H1 (cell line): Measurements from ENCODE around the gene RWDD4. TPM values are rescaled to one million over a fixed set of nuclear protein-coding genes. Genes with fewer than 3 reads are reported as not detected.

Experiments
- CTCF ChIA-PET: fragments of 300-600 bp; sonication (Branson Sonifier 250); formaldehyde crosslinking; loops from one replicate; lab custom pipeline; 2021; ENCODE audit not compliant: partially characterized antibody; lab: Charles Lee
- POLR2A ChIA-PET: fragments of 300-600 bp; sonication (Branson Sonifier 250); formaldehyde crosslinking; loops from one replicate; lab custom pipeline; 2021; ENCODE audit warnings: inconsistent platforms; ENCODE audit not compliant: partially characterized antibody; lab: Charles Lee
- DNase-seq, 2 experiments: peaks; one replicate each; pipeline versions ENCODE4 v3.0.0 to v3.0.0-alpha.2; 2010 to 2022; ENCODE audit warnings: low spot score in 2 of 2, low read depth in 1 of 2, mixed read lengths in 1 of 2
- FAIRE-seq: peaks from 2 replicates; lab custom pipeline; 2011; peaks lifted over from hg19 to GRCh38; lab: Jason Lieb, UNC
- H2AFZ ChIP-seq: 2 replicates; pipeline ENCODE4 v1.8.1; 2012; ENCODE audit warnings: low read length, inconsistent platforms
- H2AK5ac ChIP-seq: 2 replicates; pipeline ENCODE4 v1.6.1; 2013; ENCODE audit warnings: low read depth, low read length
- H2BK120ac ChIP-seq: replicated peaks from 2 replicates; pipeline ENCODE3; 2013; ENCODE audit warnings: low read depth, low read length, inconsistent platforms
- H2BK12ac ChIP-seq: 2 replicates; pipeline ENCODE4 v1.6.1; 2013; ENCODE audit warnings: low read depth, low read length
- H2BK15ac ChIP-seq: 2 replicates; pipeline ENCODE4 v1.6.1; 2013; ENCODE audit warnings: low read length
- H2BK20ac ChIP-seq: 2 replicates; pipeline ENCODE4 v1.6.1; 2013; ENCODE audit warnings: low read length
- H2BK5ac ChIP-seq: 2 replicates; pipeline ENCODE4 v1.6.1; 2013; ENCODE audit warnings: low read depth, low read length
- H3K14ac ChIP-seq: 2 replicates; pipeline ENCODE4 v1.6.1; 2013; ENCODE audit warnings: inconsistent platforms; ENCODE audit not compliant: insufficient read length
- H3K18ac ChIP-seq: 2 replicates; pipeline ENCODE4 v1.6.1; 2013; ENCODE audit warnings: low read length; ENCODE audit errors: extremely low read depth
- H3K23ac ChIP-seq: 2 replicates; pipeline ENCODE4 v1.6.1; 2013; ENCODE audit warnings: inconsistent platforms; ENCODE audit not compliant: insufficient read length
- H3K23me2 ChIP-seq: 2 replicates; pipeline ENCODE4 v1.6.1; 2013; ENCODE audit warnings: low read depth, low read length
- H3K27ac ChIP-seq: 2 replicates; pipeline ENCODE4 v1.6.1; 2011; ENCODE audit warnings: low read depth, low read length, inconsistent platforms
- H3K27me3 ChIP-seq, 4 experiments: replicated peaks in 1 of 4; 1 replicate in 1 of 4; 2 replicates in 3 of 4; pipeline versions ENCODE4 v1.6.1 to v1.8.1; 2011 to 2013; ENCODE audit warnings: low read length in 3 of 4, mild to moderate bottlenecking in 3 of 4, inconsistent platforms in 2 of 4, mixed read lengths in 2 of 4, moderate library complexity in 1 of 4; ENCODE audit not compliant: control insufficient read depth in 3 of 4, insufficient read depth in 3 of 4; ENCODE audit errors: extremely low read depth in 1 of 4
- H3K36me3 ChIP-seq, 4 experiments: 2 replicates each; pipeline versions ENCODE4 v1.6.1 to v1.8.1; 2011 to 2013; ENCODE audit warnings: mild to moderate bottlenecking in 4 of 4, low read length in 3 of 4, moderate library complexity in 2 of 4, control low read depth in 1 of 4, inconsistent platforms in 1 of 4; ENCODE audit not compliant: insufficient read depth in 4 of 4, control insufficient read depth in 2 of 4
- H3K4ac ChIP-seq: replicated peaks from 2 replicates; pipeline ENCODE3; 2013; ENCODE audit warnings: low read length, low read depth, mixed read lengths, inconsistent platforms; ENCODE audit not compliant: insufficient read length
- H3K4me1 ChIP-seq, 4 experiments: replicated peaks in 1 of 4; 1 replicate in 1 of 4; 2 replicates in 3 of 4; pipeline versions ENCODE4 v1.6.1 to v1.8.1; 2011 to 2013; ENCODE audit warnings: low read length in 3 of 4, inconsistent platforms in 2 of 4, mixed read lengths in 1 of 4; ENCODE audit not compliant: insufficient read depth in 4 of 4, control insufficient read depth in 3 of 4
- H3K4me2 ChIP-seq, 2 experiments: 2 replicates each; pipeline versions ENCODE4 v1.6.1 to v1.8.1; 2011 to 2013; ENCODE audit warnings: low read depth in 2 of 2, low read length in 2 of 2, control low read depth in 1 of 2, inconsistent platforms in 1 of 2, mild to moderate bottlenecking in 1 of 2; ENCODE audit not compliant: insufficient read depth in 1 of 2
- H3K4me3 ChIP-seq, 4 experiments: fragments of 200-600, 300-600 bp in 1 of 4; sonication (generic), shearing (Covaris generic), sonication (Bioruptor Twin) in 1 of 4; 2 replicates each; pipeline versions ENCODE4 v1.5.1 to v1.8.1; 2011 to 2016; ENCODE audit warnings: low read length in 4 of 4, low read depth in 3 of 4, control low read depth in 2 of 4, inconsistent platforms in 2 of 4, mild to moderate bottlenecking in 2 of 4, mixed read lengths in 1 of 4, moderate library complexity in 1 of 4; ENCODE audit not compliant: insufficient read depth in 2 of 4; ENCODE audit errors: extremely low read depth in 1 of 4
- H3K56ac ChIP-seq: replicated peaks from 2 replicates; pipeline ENCODE3; 2013; ENCODE audit warnings: low read depth, mild to moderate bottlenecking, mixed read lengths, low read length, inconsistent platforms; ENCODE audit not compliant: insufficient read length
- H3K79me1 ChIP-seq: 2 replicates; pipeline ENCODE4 v1.6.1; 2013; ENCODE audit warnings: low read depth, low read length, control low read depth
- H3K79me2 ChIP-seq, 2 experiments: 2 replicates each; pipeline versions ENCODE4 v1.6.1 to v1.8.1; 2012 to 2013; ENCODE audit warnings: low read length in 2 of 2, mild to moderate bottlenecking in 2 of 2, inconsistent platforms in 1 of 2; ENCODE audit not compliant: insufficient read depth in 2 of 2, control insufficient read depth in 1 of 2
- H3K9ac ChIP-seq, 4 experiments: replicated peaks in 1 of 4; 1 replicate in 1 of 4; 2 replicates in 3 of 4; pipeline versions ENCODE4 v1.6.1 to v1.8.1; 2011 to 2013; ENCODE audit warnings: low read depth in 3 of 4, low read length in 3 of 4, control low read depth in 2 of 4, mild to moderate bottlenecking in 2 of 4, moderate library complexity in 2 of 4, inconsistent platforms in 1 of 4; ENCODE audit errors: extremely low read depth in 1 of 4
- H3K9me3 ChIP-seq, 2 experiments: 2 replicates each; pipeline versions ENCODE4 v1.6.1 to v1.8.1; 2012 to 2013; ENCODE audit warnings: mild to moderate bottlenecking in 2 of 2, moderate library complexity in 2 of 2, control low read depth in 1 of 2, inconsistent platforms in 1 of 2, low read depth in 1 of 2, low read length in 1 of 2, mixed read lengths in 1 of 2; ENCODE audit not compliant: insufficient read depth in 2 of 2
- H4K20me1 ChIP-seq, 2 experiments: replicated peaks in 1 of 2; 2 replicates each; pipeline versions ENCODE3 to v1.8.1; 2011 to 2013; ENCODE audit warnings: inconsistent platforms in 2 of 2, low read length in 2 of 2, mild to moderate bottlenecking in 1 of 2; ENCODE audit not compliant: insufficient read depth in 2 of 2, control insufficient read depth in 1 of 2
- H4K5ac ChIP-seq: 2 replicates; pipeline ENCODE4 v1.6.1; 2013; ENCODE audit warnings: low read length, low read depth, mixed read lengths, inconsistent platforms; ENCODE audit not compliant: insufficient read length
- H4K8ac ChIP-seq: 2 replicates; pipeline ENCODE4 v1.8.0; 2013; ENCODE audit warnings: mild to moderate bottlenecking, moderate library complexity, low read length, inconsistent platforms; ENCODE audit not compliant: insufficient read depth; ENCODE audit errors: extremely low read depth
- H4K91ac ChIP-seq: replicated peaks from 2 replicates; pipeline ENCODE3; 2013; ENCODE audit warnings: low read length, mixed read lengths, inconsistent platforms; ENCODE audit not compliant: insufficient read length
- BCL11A ChIP-seq, 2 experiments: IDR thresholded peaks; one replicate each; pipeline ENCODE4 v1.6.1; 2011; ENCODE audit warnings: low read depth in 2 of 2, low read length in 2 of 2, mild to moderate bottlenecking in 2 of 2
- BRCA1 ChIP-seq: IDR thresholded peaks from 2 replicates; pipeline ENCODE4 v1.6.1; 2012; ENCODE audit warnings: low read depth, low read length, improper control_type of control experiment
- CHD1 ChIP-seq: IDR thresholded peaks from 2 replicates; pipeline ENCODE4 v1.6.1; 2012; ENCODE audit warnings: low read depth, low read length, improper control_type of control experiment
- CHD2 ChIP-seq: IDR thresholded peaks from 2 replicates; pipeline ENCODE4 v1.6.1; 2012; ENCODE audit warnings: low read length, improper control_type of control experiment
- EZH2 ChIP-seq: fragments of 200-600 bp; sonication (generic); IDR thresholded peaks from 2 replicates; pipeline ENCODE4 v1.7.1; 2012; ENCODE audit warnings: low read depth, mild to moderate bottlenecking, moderate library complexity, low read length, inconsistent platforms; ENCODE audit not compliant: severe bottlenecking
- GTF2F1 ChIP-seq: IDR thresholded peaks from 2 replicates; pipeline ENCODE4 v1.6.1; 2012; ENCODE audit warnings: low read depth, low read length, improper control_type of control experiment, borderline replicate concordance
- JUND ChIP-seq: IDR thresholded peaks from 2 replicates; pipeline ENCODE4 v1.6.1; 2011; ENCODE audit warnings: mild to moderate bottlenecking, improper control_type of control experiment, low read length
- NRF1 ChIP-seq: IDR thresholded peaks from 2 replicates; pipeline ENCODE4 v1.6.1; 2011; ENCODE audit warnings: mild to moderate bottlenecking, low read depth, low read length, improper control_type of control experiment
- POLR2AphosphoS5 ChIP-seq: IDR thresholded peaks from 2 replicates; pipeline ENCODE4 v1.6.1; 2011; ENCODE audit warnings: low read depth, low read length
- RAD21 ChIP-seq, 2 experiments: IDR thresholded peaks in 1 of 2; conservative IDR thresholded peaks in 1 of 2; 2 replicates each; pipeline ENCODE4 v1.6.1; 2011; ENCODE audit warnings: low read depth in 2 of 2, low read length in 2 of 2, improper control_type of control experiment in 1 of 2, inconsistent platforms in 1 of 2, mild to moderate bottlenecking in 1 of 2, moderate library complexity in 1 of 2
- SRF ChIP-seq: IDR thresholded peaks from 2 replicates; pipeline ENCODE4 v1.6.1; 2011; ENCODE audit warnings: mild to moderate bottlenecking, low read depth, low read length, moderate library complexity
- TEAD4 ChIP-seq: IDR thresholded peaks from 2 replicates; pipeline ENCODE4 v1.6.1; 2012; ENCODE audit warnings: low read depth, low read length, inconsistent platforms, mixed read lengths
- YY1 ChIP-seq: IDR thresholded peaks from 2 replicates; pipeline ENCODE4 v1.6.1; 2011; ENCODE audit warnings: low read depth, mild to moderate bottlenecking, low read length
- polyA plus RNA-seq, 7 experiments: library from polyadenylated mRNA; depleted of rRNA in 3 of 7; stranded (reverse) in 5 of 7; unstranded in 2 of 7; fragments of >200 nt in 5 of 7; fragments of 200-250 nt in 2 of 7; gene quantifications; 1 replicate in 5 of 7; 2 replicates in 1 of 7; 4 replicates in 1 of 7; pipeline versions ENCODE4 v1.2.1 to v1.2.3, GENCODE V29; 2011 to 2013; ENCODE audit warnings: missing spikeins in 2 of 7, mixed read lengths in 2 of 7
- total RNA-seq: library from RNA; stranded (reverse); fragmentation: NEBNext Ultra II Directional; extraction: Animal tissue kit (Norgen Biotek cat#: 25700); gene quantifications from 2 replicates; pipeline ENCODE4 v1.2.1, GENCODE V29; 2021

RWDD4 gene
- total and polyA plus RNA-seq, 2 of the 8 experiments (the other 6 are each of a cell fraction or from before 2014, with no cell fraction given), result 5.4 to 18.9 TPM

DNA sequence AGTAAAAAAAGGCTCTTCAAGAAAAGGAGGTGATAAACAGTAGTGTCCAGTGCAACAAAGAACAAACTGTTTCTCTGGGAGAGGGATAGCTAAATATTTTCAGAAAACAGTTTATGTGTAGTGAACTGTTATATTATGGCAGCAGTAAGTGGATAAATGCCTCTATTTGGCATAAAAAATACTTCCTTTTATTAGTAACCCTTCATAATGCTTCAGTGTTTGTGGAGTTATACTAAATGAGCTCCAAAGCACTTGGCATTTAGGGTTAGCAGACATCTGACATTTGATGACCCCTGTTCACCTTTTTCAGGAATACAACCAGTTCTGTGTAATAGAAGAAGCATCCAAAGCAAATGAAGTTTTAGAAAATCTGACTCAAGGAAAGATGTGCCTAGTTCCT is 32.0 kb upstream of the RWDD4 start:
- no peak for TF ChIP-seq CHD2
- TF ChIP-seq TEAD4, result no peak
- TF ChIP-seq YY1, result no peak
- TF ChIP-seq BCL11A (IDR thresholded peaks at IDR 0.05; ENCODE audit: low read depth in 2 of 2, low read length in 2 of 2), result no peak
- TF ChIP-seq GTF2F1, result no peak
- no peak for TF ChIP-seq EZH2
- TF ChIP-seq POLR2AphosphoS5, result no peak
- TF ChIP-seq SRF, result no peak
- no peak for TF ChIP-seq RAD21 (IDR thresholded peaks at IDR 0.05 in 1 of 2, conservative IDR thresholded peaks at IDR 0.05 in 1 of 2; ENCODE audit: low read depth in 2 of 2, low read length in 2 of 2)
- TF ChIP-seq JUND, result no peak
- no peak for TF ChIP-seq NRF1
- TF ChIP-seq CHD1, result no peak
- TF ChIP-seq BRCA1, result no peak
- H3K18ac ChIP-seq, result no peak overlapping the region
- no peak overlapping the region for H2AFZ ChIP-seq
- H3K79me2 ChIP-seq, result no peaks in the 10 kb centered on the region
- H2BK5ac ChIP-seq, result no peak overlapping the region
- no peak overlapping the region for H3K4ac ChIP-seq
- no peak overlapping the region for H2BK12ac ChIP-seq
- no peak overlapping the region for H3K14ac ChIP-seq
- H3K4me2 ChIP-seq, result no peak overlapping the region
- H2BK15ac ChIP-seq, result no peak overlapping the region
- no peak overlapping the region for H3K56ac ChIP-seq
- no peaks in the 10 kb centered on the region for H4K20me1 ChIP-seq
- H3K4me3 ChIP-seq, result no peak overlapping the region
- peaks cover 5 to 67% (median 23%) of the 10 kb centered on the region in 4 experiments; a peak in 7 of 8 replicates for H3K36me3 ChIP-seq
- H3K23me2 ChIP-seq, result no peaks in the 10 kb centered on the region
- H4K91ac ChIP-seq, result no peak overlapping the region
- no peak overlapping the region for H3K27ac ChIP-seq
- no peaks in the 10 kb centered on the region for H3K4me1 ChIP-seq
- H3K23ac ChIP-seq, result no peak overlapping the region
- no peaks in the 10 kb centered on the region for H3K79me1 ChIP-seq
- H2BK20ac ChIP-seq, result no peak overlapping the region
- ChIA-PET POLR2A (no interaction called here), CTCF (interaction anchor here (1.6 kb wide), 1 partner anchor 11 kb away, joined by 4 read pairs; no protein-coding TSS in a partner anchor)
- H3K27me3 ChIP-seq, result no peaks in the 10 kb centered on the region
- H2BK120ac ChIP-seq, result no peak overlapping the region
- no peaks in the 10 kb centered on the region for H3K9me3 ChIP-seq
- no peak overlapping the region for H4K5ac ChIP-seq
- FAIRE-seq (no peak), DNase-seq (no peak)
- H2AK5ac ChIP-seq, result no peak overlapping the region
- no peak overlapping the region for H3K9ac ChIP-seq
- no peak overlapping the region for H4K8ac ChIP-seq
